Chondrocyte (in vitro differentiated cells): ENCODE results near the gene PNPLA6. TPM values are rescaled to one million over a fixed set of nuclear protein-coding genes. Genes with fewer than 3 reads are reported as not detected.

Experiments
- DNase-seq: peaks from one replicate; pipeline ENCODE4 v3.0.0; 2021; ENCODE audit warnings: mixed read lengths, low spot score
- H3K27ac Mint-ChIP-seq: one replicate; pipeline ENCODE4 v1.8.0; 2021; ENCODE audit warnings: mild to moderate bottlenecking, moderate library complexity, mixed read lengths; ENCODE audit not compliant: unreplicated experiment
- H3K27me3 Mint-ChIP-seq: 2 replicates; pipeline ENCODE4 v1.8.0; 2021; ENCODE audit warnings: low read depth, mixed read lengths
- H3K36me3 Mint-ChIP-seq: 2 replicates; pipeline ENCODE4 v1.8.0; 2021; ENCODE audit warnings: low read depth, mixed read lengths
- H3K4me1 Mint-ChIP-seq: 2 replicates; pipeline ENCODE4 v1.8.0; 2021; ENCODE audit warnings: low read depth, mild to moderate bottlenecking, mixed read lengths
- H3K4me3 Mint-ChIP-seq: one replicate; pipeline ENCODE4 v1.8.0; 2021; ENCODE audit warnings: mild to moderate bottlenecking, moderate library complexity, mixed read lengths; ENCODE audit not compliant: unreplicated experiment
- H3K9me3 Mint-ChIP-seq: 2 replicates; pipeline ENCODE4 v1.8.0; 2021; ENCODE audit warnings: low read depth, mixed read lengths
- CTCF ChIP-seq: fragments of 200-600 bp; sonication (generic); IDR thresholded peaks from 2 replicates; pipeline ENCODE4 v1.5.0; 2021; ENCODE audit warnings: antibody characterized with exemption, mild to moderate bottlenecking, moderate library complexity
- long read RNA-seq: library from polyadenylated mRNA; stranded (forward); transcript quantifications from one replicate; pipeline ENCODE4 v2.0.0, GENCODE V29; 2021
- total RNA-seq: library from RNA; stranded (reverse); gene quantifications from 3 replicates; pipeline ENCODE4 v1.2.1, GENCODE V29; 2021

Gene PNPLA6
- 78.1 to 97.9 TPM (median 87.9 TPM) in 3 replicates for total RNA-seq
- long read RNA-seq, full-length matches to known transcripts: 16 of 101 reads
- long read RNA-seq, partial matches to known transcripts: 65 of 101 reads
- long read RNA-seq, other reads (novel, unspliced or antisense): 20 of 101 reads

DNA sequence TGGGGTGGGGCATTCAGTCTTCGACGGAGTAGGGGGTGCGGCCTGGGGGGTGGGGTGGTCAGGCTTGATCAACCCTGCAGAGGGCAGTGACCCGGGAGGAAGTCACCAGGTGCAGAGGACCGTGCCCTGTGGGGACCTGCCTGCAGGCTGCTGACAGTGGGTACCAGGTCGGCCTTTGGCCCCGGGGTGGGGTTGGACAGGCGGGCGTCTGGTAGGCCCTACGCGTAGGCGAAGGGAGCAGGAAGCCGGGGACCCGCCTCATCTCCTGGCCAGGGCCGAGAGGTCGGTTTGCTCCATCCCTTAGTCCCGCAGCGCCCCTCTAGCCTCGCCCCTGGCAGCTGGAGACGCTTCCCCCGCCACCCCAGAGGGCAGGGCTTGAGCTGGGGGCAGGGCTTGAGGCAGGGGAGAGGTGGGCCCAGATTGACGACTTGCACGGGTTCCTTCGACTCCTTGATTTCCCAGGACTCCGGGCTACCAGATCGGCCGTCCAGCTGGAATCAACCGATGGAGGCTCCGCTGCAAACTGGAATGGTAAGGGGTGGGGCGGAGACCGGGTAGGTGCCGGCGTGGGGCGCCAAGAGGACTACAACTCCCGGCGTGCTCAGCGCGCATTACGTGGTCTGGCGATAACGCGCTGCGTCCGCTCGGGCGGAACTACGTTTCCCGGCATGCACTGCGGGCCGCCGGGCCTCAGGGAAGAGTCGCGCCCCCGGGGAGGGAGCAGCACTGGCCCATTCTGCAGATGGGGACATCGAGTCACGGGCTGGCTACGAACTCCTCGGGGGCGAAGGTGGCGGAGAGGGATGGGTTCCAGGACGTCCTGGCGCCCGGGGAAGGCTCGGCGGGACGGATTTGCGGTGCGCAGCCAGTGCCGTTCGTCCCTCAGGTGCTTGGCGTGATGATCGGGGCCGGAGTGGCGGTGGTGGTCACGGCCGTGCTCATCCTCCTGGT is at the start of gene PNPLA6:
Gene PNPLA6 (plus strand): TSS at position 671 of the 951 bp plus-strand sequence. CDS start 72 bp downstream, at position 743.
- Mint-ChIP-seq H3K9me3 (no peaks in the 10 kb centered on the region), H3K4me1 (peaks cover 28% of the 10 kb centered on the region), H3K36me3 (peaks cover 9% of the 10 kb centered on the region), H3K27me3 (no peaks in the 10 kb centered on the region), H3K27ac (peak within 1 kb of the TSS; percentile 98), H3K4me3 (peak within 1 kb of the TSS; percentile 98)
- no peak for DNase-seq
- no peak for TF ChIP-seq CTCF

DNA sequence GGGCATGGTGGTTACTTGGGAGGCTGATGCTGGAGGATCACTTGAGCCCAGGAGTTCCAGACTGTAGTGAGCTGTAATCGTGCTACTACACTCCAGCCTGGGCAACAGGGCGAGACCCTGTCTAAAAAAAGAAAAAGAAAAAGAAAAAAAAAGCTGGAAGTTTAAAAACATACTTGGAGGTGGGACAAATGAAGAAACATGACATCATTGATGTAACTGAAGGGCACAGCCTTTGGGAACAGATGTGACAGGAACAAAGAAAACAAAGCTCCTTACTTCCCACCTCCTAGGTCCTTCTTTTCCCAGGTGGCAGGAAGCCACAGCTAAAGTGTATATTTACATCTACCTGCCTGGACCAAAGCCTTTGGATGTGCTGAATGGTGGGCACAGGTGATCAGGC is 48.6 kb upstream of the PNPLA6 start:
- Mint-ChIP-seq H3K4me1 (peaks cover 13% of the 10 kb centered on the region), H3K9me3 (no peaks in the 10 kb centered on the region), H3K4me3 (no peak overlapping the region), H3K27ac (no peak overlapping the region), H3K27me3 (no peaks in the 10 kb centered on the region), H3K36me3 (no peaks in the 10 kb centered on the region)
- DNase-seq: no peak
- TF ChIP-seq CTCF: no peak

GRCh38 chr19:7488736-7489353 is 46.7 kb upstream of the PNPLA6 start, which contains the start of gene PEX11G:
TSS of gene PEX11G (minus strand) at chr19:7489035. CDS start at chr19:7489010, 25 bp downstream.
- H3K27ac Mint-ChIP-seq: peak within 1 kb of the TSS; percentile 51
- peaks cover 7% of the 10 kb centered on the region for H3K4me1 Mint-ChIP-seq
- TF ChIP-seq CTCF: no peak
- H3K36me3 Mint-ChIP-seq: no peaks in the 10 kb centered on the region
- H3K27me3 Mint-ChIP-seq: no peaks in the 10 kb centered on the region
- no peaks in the 10 kb centered on the region for H3K9me3 Mint-ChIP-seq
- H3K4me3 Mint-ChIP-seq: peak within 1 kb of the TSS; percentile 62
- no peak for DNase-seq

DNA sequence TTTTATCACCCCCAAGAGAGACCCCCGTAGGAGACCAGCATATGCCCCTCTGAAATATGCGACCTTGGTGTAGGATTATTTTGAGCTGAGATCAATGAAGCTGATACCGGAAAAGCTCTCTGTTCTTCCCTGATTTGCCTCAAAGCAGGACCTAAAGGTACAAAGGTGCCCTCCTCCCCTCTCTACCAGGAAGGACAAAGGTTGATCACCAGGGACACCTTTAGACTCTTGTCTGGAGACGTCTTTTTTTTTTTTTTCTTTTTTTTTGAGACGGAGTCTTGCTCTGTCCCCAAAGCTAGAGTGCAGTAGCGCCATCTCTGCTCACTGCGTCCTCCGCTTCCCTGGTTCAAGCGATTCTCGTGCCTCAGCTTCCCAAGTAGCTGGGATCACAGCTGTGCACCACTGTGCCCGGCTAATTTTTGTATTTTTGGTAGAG is 45.9 kb upstream of the PNPLA6 start:
- Mint-ChIP-seq H3K36me3 (no peaks in the 10 kb centered on the region), H3K27ac (peak overlapping the region; percentile 30), H3K9me3 (no peaks in the 10 kb centered on the region), H3K4me1 (peaks cover 13% of the 10 kb centered on the region), H3K4me3 (peak overlapping the region; percentile 62), H3K27me3 (no peaks in the 10 kb centered on the region)
- DNase-seq: no peak
- TF ChIP-seq CTCF: no peak

GRCh38 chr19:7492142-7492541 is 43.4 kb upstream of the PNPLA6 start:
- Mint-ChIP-seq H3K4me1 (peaks cover 14% of the 10 kb centered on the region), H3K27me3 (peaks cover 2% of the 10 kb centered on the region), H3K9me3 (no peaks in the 10 kb centered on the region), H3K36me3 (no peaks in the 10 kb centered on the region), H3K4me3 (no peak overlapping the region), H3K27ac (no peak overlapping the region)
- no peak for TF ChIP-seq CTCF
- no peak for DNase-seq
